ENCODE results near the gene FAM234A.
"Not testable (repeated sequence)": the region's sequence is repeated elsewhere in the genome, so short reads cannot be mapped to it uniquely, and the experiment has no call there.

FAM234A gene

DNA sequence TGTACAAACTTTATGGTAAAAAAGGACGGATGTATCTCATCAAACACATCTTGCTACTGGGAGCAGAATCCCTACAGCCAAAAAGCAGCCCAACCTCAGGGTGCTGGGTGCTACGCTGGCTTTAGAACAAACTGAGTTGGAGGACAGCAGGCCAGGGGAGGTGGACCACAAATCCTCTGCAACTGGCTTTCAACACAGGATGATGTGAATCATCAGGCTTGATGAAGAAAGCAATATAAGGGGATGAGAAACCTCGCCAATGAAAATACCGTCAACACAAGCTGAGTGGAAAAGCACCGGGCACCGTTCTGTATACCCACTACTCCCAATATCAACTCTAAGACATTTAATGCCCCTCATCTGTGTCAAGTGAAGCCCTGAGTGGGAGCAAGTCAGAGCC, 40.1 kb upstream of the FAM234A start:
- no peak overlapping the region for H3K4me3 ChIP-seq (ENCODE audit: low read depth in 1 of 5, low read length in 5 of 5)
- H3K9ac ChIP-seq (ENCODE audit: low read length in 5 of 5) = peak overlapping the region in 1 of 5 donors; percentile 37
- H3K27ac ChIP-seq (ENCODE audit: low read depth, low read length) = no peak overlapping the region
- H3K27me3 ChIP-seq (ENCODE audit: control insufficient read depth in 5 of 5, insufficient read depth in 4 of 5, low read length in 5 of 5) = no peaks in the 10 kb centered on the region
- H3K36me3 ChIP-seq (ENCODE audit: control insufficient read depth in 5 of 5, insufficient read depth in 5 of 5, low read length in 5 of 5) = peaks cover 6 to 97% (median 80%) of the 10 kb centered on the region in 5 donors
- H3K4me1 ChIP-seq (ENCODE audit: control insufficient read depth in 5 of 5, insufficient read depth in 5 of 5, low read length in 5 of 5) = peaks cover 0 to 2% (median 0%) of the 10 kb centered on the region in 5 donors
- H3K9me3 ChIP-seq (ENCODE audit: control insufficient read depth in 5 of 5, low read length in 5 of 5) = no peaks in the 10 kb centered on the region

DNA sequence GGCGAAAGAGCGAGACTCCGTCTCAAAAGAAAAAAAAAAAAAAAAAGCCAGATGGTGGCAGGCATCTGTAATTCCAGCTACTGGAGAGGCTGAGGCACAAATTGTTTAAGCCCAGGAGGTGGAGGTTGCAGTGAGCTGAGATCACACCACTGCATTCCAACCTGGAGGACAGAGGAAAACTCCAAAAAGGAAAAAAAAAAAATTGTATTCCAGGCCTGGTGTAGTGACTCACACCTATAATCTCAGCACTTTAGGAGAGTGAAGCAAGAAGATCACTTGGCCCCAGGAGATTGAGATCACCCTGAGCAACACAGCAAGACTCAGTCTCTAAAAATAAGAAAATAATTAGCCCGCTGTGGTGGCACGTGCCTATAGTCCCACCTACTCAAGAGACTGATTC, 34.2 kb upstream of the FAM234A start:
- no peak overlapping the region for H3K27ac ChIP-seq (ENCODE audit: low read depth, low read length)
- no peaks in the 10 kb centered on the region for H3K27me3 ChIP-seq (ENCODE audit: control insufficient read depth in 5 of 5, insufficient read depth in 4 of 5, low read length in 5 of 5)
- no peak overlapping the region for H3K4me3 ChIP-seq (ENCODE audit: low read depth in 1 of 5, low read length in 5 of 5)
- H3K36me3 ChIP-seq (ENCODE audit: control insufficient read depth in 5 of 5, insufficient read depth in 5 of 5, low read length in 5 of 5) = peaks cover 17 to 86% (median 63%) of the 10 kb centered on the region in 5 donors
- H3K9me3 ChIP-seq (ENCODE audit: control insufficient read depth in 5 of 5, low read length in 5 of 5) = no peaks in the 10 kb centered on the region
- H3K9ac ChIP-seq (ENCODE audit: low read length in 5 of 5) = no peak overlapping the region
- peaks cover 0 to 2% (median 0%) of the 10 kb centered on the region in 5 donors for H3K4me1 ChIP-seq (ENCODE audit: control insufficient read depth in 5 of 5, insufficient read depth in 5 of 5, low read length in 5 of 5)

DNA sequence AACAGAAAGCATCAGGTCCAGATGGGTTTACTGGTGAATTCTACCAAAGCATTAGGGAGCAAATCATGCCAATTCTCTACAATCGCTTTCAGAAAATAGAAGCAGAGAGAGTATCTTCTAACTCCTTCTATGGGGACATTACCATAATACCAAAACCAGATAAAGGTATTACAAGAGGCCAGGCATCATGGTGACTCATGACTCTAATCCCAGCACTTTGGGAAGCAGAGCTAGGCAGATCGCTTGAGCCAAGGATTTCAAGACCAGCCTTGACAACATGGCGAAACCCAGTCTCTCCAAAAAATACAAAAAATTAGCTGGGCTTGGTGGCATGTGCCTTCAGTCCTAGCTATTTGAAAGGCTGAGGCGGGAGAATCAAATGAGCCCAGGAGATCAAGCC, 31.4 kb upstream of the FAM234A start:
- H3K9me3 ChIP-seq (ENCODE audit: control insufficient read depth in 5 of 5, low read length in 5 of 5) = no peaks in the 10 kb centered on the region
- no peak overlapping the region for H3K4me3 ChIP-seq (ENCODE audit: low read depth in 1 of 5, low read length in 5 of 5)
- no peak overlapping the region for H3K27ac ChIP-seq (ENCODE audit: low read depth, low read length)
- no peaks in the 10 kb centered on the region for H3K27me3 ChIP-seq (ENCODE audit: control insufficient read depth in 5 of 5, insufficient read depth in 4 of 5, low read length in 5 of 5)
- H3K9ac ChIP-seq (ENCODE audit: low read length in 5 of 5) = no peak overlapping the region
- peaks cover 29 to 85% (median 66%) of the 10 kb centered on the region in 5 donors for H3K36me3 ChIP-seq (ENCODE audit: control insufficient read depth in 5 of 5, insufficient read depth in 5 of 5, low read length in 5 of 5)
- H3K4me1 ChIP-seq (ENCODE audit: control insufficient read depth in 5 of 5, insufficient read depth in 5 of 5, low read length in 5 of 5) = no peaks in the 10 kb centered on the region

DNA sequence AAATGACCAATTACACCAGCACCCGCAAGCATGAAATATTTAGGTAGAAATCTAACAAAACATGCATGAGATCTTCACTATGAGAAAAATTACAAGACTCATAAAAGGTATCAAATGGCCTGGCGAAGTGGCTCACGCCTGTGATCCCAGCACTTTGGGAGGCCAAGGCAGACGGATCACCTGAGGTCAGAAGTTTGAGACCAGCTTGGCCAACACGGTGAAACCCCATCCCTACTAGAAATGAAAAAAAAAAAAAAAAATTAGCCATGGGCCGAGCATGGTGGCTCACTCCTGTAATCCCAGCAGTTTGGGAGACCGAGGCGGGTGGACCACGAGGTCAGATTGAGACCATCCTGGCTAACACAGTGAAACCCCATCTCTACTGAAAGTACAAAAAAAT, 30.6 kb upstream of the FAM234A start:
- not testable (repeated sequence) for H3K9me3 ChIP-seq (ENCODE audit: control insufficient read depth in 5 of 5, low read length in 5 of 5); H3K27me3 ChIP-seq (ENCODE audit: control insufficient read depth in 5 of 5, insufficient read depth in 4 of 5, low read length in 5 of 5); H3K27ac ChIP-seq (ENCODE audit: low read depth, low read length); H3K4me3 ChIP-seq (ENCODE audit: low read depth in 1 of 5, low read length in 5 of 5); H3K9ac ChIP-seq (ENCODE audit: low read length in 5 of 5); H3K4me1 ChIP-seq (ENCODE audit: control insufficient read depth in 5 of 5, insufficient read depth in 5 of 5, low read length in 5 of 5)
- peaks cover 32 to 85% (median 63%) of the 10 kb centered on the region in 5 donors for H3K36me3 ChIP-seq (ENCODE audit: control insufficient read depth in 5 of 5, insufficient read depth in 5 of 5, low read length in 5 of 5)

DNA sequence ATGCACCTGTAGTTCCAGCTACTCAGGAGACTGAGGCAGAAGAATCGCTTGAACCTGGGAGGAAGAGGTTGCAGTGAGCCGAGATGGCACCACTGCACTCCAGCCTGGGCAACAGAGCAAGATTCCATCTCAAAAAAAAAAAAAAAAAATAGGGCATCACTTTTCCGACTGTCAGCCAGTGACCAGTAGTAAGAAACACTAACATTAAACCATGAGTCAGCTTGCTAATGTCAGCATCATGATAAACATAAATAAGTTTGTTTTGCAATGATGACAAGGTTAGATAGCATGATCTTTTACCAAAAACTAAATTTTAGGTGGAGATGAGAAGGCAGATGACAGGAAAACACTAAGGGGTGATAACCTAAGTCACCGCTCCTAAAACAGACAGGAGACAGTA, 25.3 kb upstream of the FAM234A start:
- H3K9ac ChIP-seq (ENCODE audit: low read length in 5 of 5); H3K9me3 ChIP-seq (ENCODE audit: control insufficient read depth in 5 of 5, low read length in 5 of 5); H3K4me3 ChIP-seq (ENCODE audit: low read depth in 1 of 5, low read length in 5 of 5); H3K27me3 ChIP-seq (ENCODE audit: control insufficient read depth in 5 of 5, insufficient read depth in 4 of 5, low read length in 5 of 5); H3K27ac ChIP-seq (ENCODE audit: low read depth, low read length): not testable (repeated sequence)
- H3K36me3 ChIP-seq (ENCODE audit: control insufficient read depth in 5 of 5, insufficient read depth in 5 of 5, low read length in 5 of 5) = peaks cover 33 to 97% (median 60%) of the 10 kb centered on the region in 5 donors
- H3K4me1 ChIP-seq (ENCODE audit: control insufficient read depth in 5 of 5, insufficient read depth in 5 of 5, low read length in 5 of 5) = peaks cover 0 to 16% (median 4%) of the 10 kb centered on the region in 5 donors

DNA sequence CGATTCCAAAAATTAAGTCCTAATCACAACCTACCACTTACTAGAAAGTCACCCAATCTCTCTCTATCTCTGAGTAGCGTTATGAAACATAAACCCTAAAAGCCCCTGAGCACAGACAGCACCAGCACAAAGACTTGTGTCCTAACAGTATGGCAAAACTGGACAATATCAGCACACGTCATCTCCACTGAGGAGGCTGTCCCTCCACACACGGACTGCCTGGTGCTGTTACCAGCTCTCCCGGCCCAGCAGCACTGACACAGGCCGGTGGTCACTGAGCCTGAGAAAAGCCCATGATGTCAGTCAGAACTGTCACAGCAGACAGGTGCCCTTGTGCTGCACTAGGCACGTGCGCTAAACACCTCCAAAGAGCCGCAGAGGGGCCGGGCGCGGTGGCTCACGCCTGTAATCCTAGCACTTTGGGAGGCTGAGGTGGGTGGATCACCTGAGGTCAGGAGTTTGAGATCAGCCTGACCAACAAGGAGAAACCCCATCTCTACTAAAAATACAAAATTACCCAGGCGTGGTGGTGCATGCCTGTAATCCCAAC, 22.9 kb upstream of the FAM234A start:
- Histone ChIP-seq H3K9ac (ENCODE audit: low read length in 5 of 5) (peak overlapping the region in 1 of 5 donors; percentile 25), H3K4me1 (ENCODE audit: control insufficient read depth in 5 of 5, insufficient read depth in 5 of 5, low read length in 5 of 5) (peaks cover 0 to 16% (median 4%) of the 10 kb centered on the region in 5 donors), H3K36me3 (ENCODE audit: control insufficient read depth in 5 of 5, insufficient read depth in 5 of 5, low read length in 5 of 5) (peaks cover 15 to 96% (median 54%) of the 10 kb centered on the region in 5 donors)
- not testable (repeated sequence) for H3K27me3 ChIP-seq (ENCODE audit: control insufficient read depth in 5 of 5, insufficient read depth in 4 of 5, low read length in 5 of 5); H3K9me3 ChIP-seq (ENCODE audit: control insufficient read depth in 5 of 5, low read length in 5 of 5); H3K27ac ChIP-seq (ENCODE audit: low read depth, low read length); H3K4me3 ChIP-seq (ENCODE audit: low read depth in 1 of 5, low read length in 5 of 5)

DNA sequence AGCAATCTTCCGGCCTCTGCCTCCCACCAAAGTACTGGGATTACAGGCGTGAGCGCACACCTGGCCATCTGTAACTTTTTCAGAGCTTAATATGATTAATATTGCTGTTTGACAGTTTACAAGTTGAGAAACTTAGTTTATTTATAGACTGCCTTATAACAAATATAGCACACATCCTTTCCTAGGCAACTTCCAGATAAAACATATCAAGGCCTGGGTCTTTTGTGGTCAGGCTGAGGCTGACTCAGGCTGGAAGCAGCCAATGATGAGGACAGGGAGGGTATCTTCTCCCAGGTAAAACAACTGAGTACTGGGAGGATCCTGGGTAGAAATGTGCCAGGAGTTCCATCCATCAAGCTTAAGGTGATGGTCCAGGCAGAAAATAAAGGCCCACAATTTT, 21.6 kb upstream of the FAM234A start:
- Histone ChIP-seq H3K4me3 (ENCODE audit: low read depth in 1 of 5, low read length in 5 of 5) (no peak overlapping the region), H3K27ac (ENCODE audit: low read depth, low read length) (no peak overlapping the region), H3K9me3 (ENCODE audit: control insufficient read depth in 5 of 5, low read length in 5 of 5) (no peaks in the 10 kb centered on the region), H3K9ac (ENCODE audit: low read length in 5 of 5) (peak overlapping the region in 1 of 5 donors; percentile 58), H3K36me3 (ENCODE audit: control insufficient read depth in 5 of 5, insufficient read depth in 5 of 5, low read length in 5 of 5) (peaks cover 14 to 93% (median 48%) of the 10 kb centered on the region in 5 donors), H3K27me3 (ENCODE audit: control insufficient read depth in 5 of 5, insufficient read depth in 4 of 5, low read length in 5 of 5) (no peaks in the 10 kb centered on the region), H3K4me1 (ENCODE audit: control insufficient read depth in 5 of 5, insufficient read depth in 5 of 5, low read length in 5 of 5) (peaks cover 0 to 16% (median 4%) of the 10 kb centered on the region in 5 donors)

DNA sequence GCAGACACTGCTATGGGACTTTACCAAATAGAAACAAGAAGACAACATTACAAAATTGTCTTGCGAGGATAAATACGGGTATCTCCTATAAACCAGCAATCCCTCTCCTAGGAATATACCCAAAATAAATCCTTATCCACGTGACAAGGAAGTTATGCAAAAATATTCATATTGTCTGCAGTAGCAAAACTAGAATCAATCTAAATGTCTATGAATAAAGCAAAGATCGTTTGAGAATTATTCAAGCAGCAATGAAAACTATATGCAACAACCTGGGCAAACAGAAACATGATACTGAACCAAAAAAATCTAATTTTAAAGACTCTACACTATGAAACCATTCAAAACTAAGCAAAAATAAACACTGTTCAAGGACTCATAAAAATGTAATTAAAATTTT, 14.6 kb upstream of the FAM234A start:
- Histone ChIP-seq H3K9me3 (ENCODE audit: control insufficient read depth in 5 of 5, low read length in 5 of 5) (no peaks in the 10 kb centered on the region), H3K4me1 (ENCODE audit: control insufficient read depth in 5 of 5, insufficient read depth in 5 of 5, low read length in 5 of 5) (no peaks in the 10 kb centered on the region), H3K27ac (ENCODE audit: low read depth, low read length) (no peak overlapping the region), H3K27me3 (ENCODE audit: control insufficient read depth in 5 of 5, insufficient read depth in 4 of 5, low read length in 5 of 5) (no peaks in the 10 kb centered on the region), H3K36me3 (ENCODE audit: control insufficient read depth in 5 of 5, insufficient read depth in 5 of 5, low read length in 5 of 5) (peaks cover 16 to 81% (median 53%) of the 10 kb centered on the region in 5 donors), H3K4me3 (ENCODE audit: low read depth in 1 of 5, low read length in 5 of 5) (no peak overlapping the region), H3K9ac (ENCODE audit: low read length in 5 of 5) (no peak overlapping the region)

DNA sequence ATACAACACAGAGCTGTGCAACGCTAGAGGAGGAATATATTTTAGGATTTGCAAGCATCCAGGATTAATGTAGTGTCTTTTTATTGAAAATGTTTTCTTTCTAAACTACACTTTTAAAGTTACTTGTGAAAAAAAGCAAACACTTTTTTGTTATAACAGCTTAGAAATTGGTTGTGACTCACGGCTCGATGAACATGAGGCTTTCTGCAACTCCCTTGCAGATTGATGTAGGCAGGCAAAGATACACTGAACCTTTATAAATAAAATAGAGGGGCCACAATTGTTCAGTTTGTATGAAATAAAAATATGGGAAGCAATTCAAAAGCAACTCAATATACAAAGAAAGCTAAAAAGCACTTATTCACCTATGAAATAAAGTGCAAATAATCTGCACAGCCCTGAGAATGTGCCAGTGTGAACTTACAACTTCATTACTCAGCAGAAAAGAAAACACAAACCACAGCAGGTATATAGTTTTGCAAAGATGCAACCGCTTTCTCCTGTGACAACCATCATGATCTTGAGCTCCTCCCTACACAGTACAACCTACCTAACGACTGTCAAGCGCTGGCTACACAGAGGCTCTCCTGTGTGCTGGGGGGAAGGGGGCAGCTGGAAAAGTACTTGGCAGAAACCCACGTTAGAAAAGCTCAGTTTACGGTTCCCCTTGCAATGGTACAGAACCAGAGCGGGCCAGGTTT, 6.3 kb upstream of the FAM234A start:
- H3K9me3 ChIP-seq (ENCODE audit: control insufficient read depth in 5 of 5, low read length in 5 of 5) = no peaks in the 10 kb centered on the region
- peak overlapping the region; percentile 74 to 93 (median 85) for H3K4me3 ChIP-seq (ENCODE audit: low read depth in 1 of 5, low read length in 5 of 5)
- H3K36me3 ChIP-seq (ENCODE audit: control insufficient read depth in 5 of 5, insufficient read depth in 5 of 5, low read length in 5 of 5) = peaks cover 14 to 41% (median 27%) of the 10 kb centered on the region in 5 donors
- H3K9ac ChIP-seq (ENCODE audit: low read length in 5 of 5) = peak overlapping the region; percentile 81 to 96 (median 93)
- H3K4me1 ChIP-seq (ENCODE audit: control insufficient read depth in 5 of 5, insufficient read depth in 5 of 5, low read length in 5 of 5) = peaks cover 5 to 25% (median 21%) of the 10 kb centered on the region in 5 donors
- no peaks in the 10 kb centered on the region for H3K27me3 ChIP-seq (ENCODE audit: control insufficient read depth in 5 of 5, insufficient read depth in 4 of 5, low read length in 5 of 5)
- peak overlapping the region; percentile 88 for H3K27ac ChIP-seq (ENCODE audit: low read depth, low read length)
